Ishikawa (cell line): ENCODE data around the gene KRT71.

ENCODE experiments used
- CEBPB ChIP-seq: IDR thresholded peaks from 2 replicates; pipeline ENCODE4 v1.6.1; 2012
- CREB1 ChIP-seq: IDR thresholded peaks from 2 replicates; pipeline ENCODE4 v1.6.1; 2012; ENCODE audit warnings: low read depth
- EGR1 ChIP-seq: IDR thresholded peaks from 2 replicates; pipeline ENCODE4 v1.6.1; 2012
- EP300 ChIP-seq: IDR thresholded peaks from 2 replicates; pipeline ENCODE4 v1.6.1; 2012; ENCODE audit warnings: borderline replicate concordance
- FOXM1 ChIP-seq: IDR thresholded peaks from 2 replicates; pipeline ENCODE4 v1.6.1; 2012; ENCODE audit warnings: low read depth, borderline replicate concordance
- NFIC ChIP-seq: IDR thresholded peaks from 2 replicates; pipeline ENCODE4 v1.6.1; 2012
- RAD21 ChIP-seq: IDR thresholded peaks from 2 replicates; pipeline ENCODE4 v1.6.1; 2012; ENCODE audit warnings: low read depth
- TAF1 ChIP-seq: IDR thresholded peaks from 2 replicates; pipeline ENCODE4 v1.6.1; 2012; ENCODE audit warnings: low read depth, mild to moderate bottlenecking
- TCF12 ChIP-seq: IDR thresholded peaks from 2 replicates; pipeline ENCODE4 v1.6.1; 2012; ENCODE audit warnings: low read depth
- TEAD4 ChIP-seq: IDR thresholded peaks from 2 replicates; pipeline ENCODE4 v1.6.1; 2012
- YY1 ChIP-seq: IDR thresholded peaks from 2 replicates; pipeline ENCODE4 v1.6.1; 2012; ENCODE audit warnings: low read depth
- ZBTB7A ChIP-seq: IDR thresholded peaks from 2 replicates; pipeline ENCODE4 v1.6.1; 2012; ENCODE audit warnings: low read depth
- TF ChIP-seq, protein P1 (sequence below): IDR thresholded peaks from 2 replicates; pipeline ENCODE4 v1.6.1; 2012; ENCODE audit warnings: low read depth, mild to moderate bottlenecking
- TF ChIP-seq, protein P2 (sequence below): IDR thresholded peaks from 2 replicates; pipeline ENCODE4 v1.6.1; 2012
- TF ChIP-seq, protein P3 (sequence below): IDR thresholded peaks from 2 replicates; pipeline ENCODE4 v1.6.1; 2012

The KRT71 gene

DNA sequence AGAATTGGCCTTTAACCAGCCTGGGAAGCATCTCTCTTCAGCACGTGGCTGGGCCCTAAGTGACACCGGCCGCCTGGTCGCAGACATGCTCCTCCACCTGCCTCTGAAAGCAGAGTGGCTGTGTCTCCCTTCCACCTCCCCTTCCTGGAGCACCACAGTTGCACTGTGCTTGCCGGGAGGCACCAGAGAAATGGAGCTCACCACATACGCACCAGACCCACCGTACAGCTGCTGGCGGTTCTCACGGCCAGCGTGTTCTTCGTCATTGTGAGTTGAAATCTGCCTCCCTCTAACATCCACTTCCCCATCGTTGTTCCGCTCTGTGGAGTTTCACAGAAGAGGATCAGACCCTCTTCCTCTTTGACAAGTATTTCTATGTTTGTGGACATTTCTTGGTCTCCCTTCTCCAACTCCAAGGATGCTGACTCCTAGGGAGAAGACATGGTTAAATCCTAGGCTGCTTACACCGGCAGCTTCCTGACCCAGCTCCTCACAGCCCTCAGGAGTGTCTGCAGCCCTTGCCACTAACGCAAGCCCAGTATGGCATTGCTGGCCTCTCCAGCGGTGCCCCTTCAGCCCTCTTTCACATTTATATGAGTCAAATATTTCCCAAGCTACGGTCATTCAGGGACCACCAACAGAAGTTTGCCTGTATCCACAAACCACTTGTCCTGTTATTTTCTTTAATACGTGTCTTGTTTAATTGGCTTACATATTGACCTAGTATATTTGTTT, 21.2 kb downstream of the KRT71 start:
- no peak for TF ChIP-seq CEBPB
- no peak for TF ChIP-seq EP300
- TF ChIP-seq RAD21 = no peak
- no peak for TF ChIP-seq TEAD4
- TF ChIP-seq, protein P1, sequence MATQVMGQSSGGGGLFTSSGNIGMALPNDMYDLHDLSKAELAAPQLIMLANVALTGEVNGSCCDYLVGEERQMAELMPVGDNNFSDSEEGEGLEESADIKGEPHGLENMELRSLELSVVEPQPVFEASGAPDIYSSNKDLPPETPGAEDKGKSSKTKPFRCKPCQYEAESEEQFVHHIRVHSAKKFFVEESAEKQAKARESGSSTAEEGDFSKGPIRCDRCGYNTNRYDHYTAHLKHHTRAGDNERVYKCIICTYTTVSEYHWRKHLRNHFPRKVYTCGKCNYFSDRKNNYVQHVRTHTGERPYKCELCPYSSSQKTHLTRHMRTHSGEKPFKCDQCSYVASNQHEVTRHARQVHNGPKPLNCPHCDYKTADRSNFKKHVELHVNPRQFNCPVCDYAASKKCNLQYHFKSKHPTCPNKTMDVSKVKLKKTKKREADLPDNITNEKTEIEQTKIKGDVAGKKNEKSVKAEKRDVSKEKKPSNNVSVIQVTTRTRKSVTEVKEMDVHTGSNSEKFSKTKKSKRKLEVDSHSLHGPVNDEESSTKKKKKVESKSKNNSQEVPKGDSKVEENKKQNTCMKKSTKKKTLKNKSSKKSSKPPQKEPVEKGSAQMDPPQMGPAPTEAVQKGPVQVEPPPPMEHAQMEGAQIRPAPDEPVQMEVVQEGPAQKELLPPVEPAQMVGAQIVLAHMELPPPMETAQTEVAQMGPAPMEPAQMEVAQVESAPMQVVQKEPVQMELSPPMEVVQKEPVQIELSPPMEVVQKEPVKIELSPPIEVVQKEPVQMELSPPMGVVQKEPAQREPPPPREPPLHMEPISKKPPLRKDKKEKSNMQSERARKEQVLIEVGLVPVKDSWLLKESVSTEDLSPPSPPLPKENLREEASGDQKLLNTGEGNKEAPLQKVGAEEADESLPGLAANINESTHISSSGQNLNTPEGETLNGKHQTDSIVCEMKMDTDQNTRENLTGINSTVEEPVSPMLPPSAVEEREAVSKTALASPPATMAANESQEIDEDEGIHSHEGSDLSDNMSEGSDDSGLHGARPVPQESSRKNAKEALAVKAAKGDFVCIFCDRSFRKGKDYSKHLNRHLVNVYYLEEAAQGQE = no peak
- TF ChIP-seq TCF12 = no peak
- no peak for TF ChIP-seq YY1
- TF ChIP-seq NFIC = no peak
- TF ChIP-seq, protein P2, sequence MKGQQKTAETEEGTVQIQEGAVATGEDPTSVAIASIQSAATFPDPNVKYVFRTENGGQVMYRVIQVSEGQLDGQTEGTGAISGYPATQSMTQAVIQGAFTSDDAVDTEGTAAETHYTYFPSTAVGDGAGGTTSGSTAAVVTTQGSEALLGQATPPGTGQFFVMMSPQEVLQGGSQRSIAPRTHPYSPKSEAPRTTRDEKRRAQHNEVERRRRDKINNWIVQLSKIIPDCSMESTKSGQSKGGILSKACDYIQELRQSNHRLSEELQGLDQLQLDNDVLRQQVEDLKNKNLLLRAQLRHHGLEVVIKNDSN = no peak
- no peak for TF ChIP-seq EGR1
- TF ChIP-seq FOXM1 = no peak
- TF ChIP-seq, protein P3, sequence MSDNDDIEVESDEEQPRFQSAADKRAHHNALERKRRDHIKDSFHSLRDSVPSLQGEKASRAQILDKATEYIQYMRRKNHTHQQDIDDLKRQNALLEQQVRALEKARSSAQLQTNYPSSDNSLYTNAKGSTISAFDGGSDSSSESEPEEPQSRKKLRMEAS = no peak

DNA sequence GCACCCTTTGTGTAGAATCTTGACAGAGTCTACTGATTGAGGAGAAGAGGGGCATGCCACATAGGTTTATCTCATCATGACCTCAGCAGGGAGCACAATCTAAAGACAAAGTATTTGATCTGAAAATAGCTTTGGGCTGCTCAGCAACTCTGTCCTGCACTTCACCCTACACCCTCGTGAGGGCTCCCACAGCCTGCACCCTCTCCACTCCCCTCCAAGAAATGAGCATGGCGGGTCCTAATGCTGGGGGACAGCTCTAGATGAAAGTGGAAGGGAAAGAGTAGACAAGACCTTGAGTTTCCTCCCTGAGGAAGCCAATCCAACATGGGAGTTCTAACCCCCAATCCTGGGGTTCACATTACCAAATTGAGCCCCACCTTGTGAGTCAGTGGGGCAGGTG, 22.0 kb downstream of the KRT71 start:
- TF ChIP-seq, protein P3 = no peak
- no peak for TF ChIP-seq EP300
- no peak for TF ChIP-seq TAF1
- no peak for TF ChIP-seq YY1
- TF ChIP-seq CEBPB = no peak
- TF ChIP-seq TCF12 = no peak
- no peak for TF ChIP-seq TEAD4
- TF ChIP-seq, protein P2 = no peak
- no peak for TF ChIP-seq RAD21
- TF ChIP-seq ZBTB7A = no peak
- no peak for TF ChIP-seq CREB1

DNA sequence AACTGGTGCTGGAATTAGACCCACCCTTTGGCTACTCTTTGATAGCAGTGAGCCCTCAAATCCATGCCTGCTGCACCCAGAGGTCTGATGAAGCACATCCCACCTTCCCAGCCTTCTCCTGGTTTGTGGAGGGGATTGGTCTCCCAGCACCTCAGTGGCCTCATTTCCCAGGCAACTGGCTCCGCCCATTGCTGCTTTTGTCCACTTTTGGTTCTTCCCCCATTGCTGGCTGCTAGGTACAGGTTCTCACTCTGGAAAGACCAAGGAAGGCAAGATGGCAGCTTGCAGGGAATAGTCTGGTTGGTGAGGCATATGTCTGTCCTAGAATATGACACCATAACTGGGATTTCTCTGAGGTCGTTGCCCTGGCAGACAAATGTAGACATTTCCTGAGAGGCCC, 22.6 kb downstream of the KRT71 start:
- peak; percentile 42; the same call in 1 of the 2 replicates for TF ChIP-seq YY1
- TF ChIP-seq RAD21 = no peak

DNA sequence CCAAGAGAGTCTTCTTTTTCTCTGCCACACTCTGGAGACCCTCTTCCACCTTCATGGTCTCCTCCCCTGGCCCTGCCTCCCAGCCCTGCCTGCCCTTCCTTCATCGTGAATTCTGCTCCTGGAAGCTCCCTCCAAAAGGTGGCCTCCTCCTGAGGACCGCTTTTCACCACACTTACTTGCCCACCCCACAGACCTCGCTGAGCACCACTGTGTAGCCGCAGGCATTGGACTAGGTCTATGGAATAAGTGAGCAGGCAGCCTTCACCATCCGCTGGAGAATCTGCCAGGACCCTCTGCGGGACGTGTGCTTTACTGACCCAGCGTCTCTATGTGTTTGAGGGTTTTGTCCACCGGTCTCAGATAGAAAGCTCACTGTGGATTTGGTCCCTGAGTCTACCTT, 23.1 kb downstream of the KRT71 start:
- TF ChIP-seq CREB1 = no peak
- no peak for TF ChIP-seq FOXM1
- TF ChIP-seq ZBTB7A = no peak
- no peak for TF ChIP-seq YY1
- TF ChIP-seq, protein P2 = no peak
- TF ChIP-seq TCF12 = no peak
- TF ChIP-seq NFIC = no peak
- TF ChIP-seq EGR1 = no peak
- TF ChIP-seq EP300 = no peak
- TF ChIP-seq RAD21 = no peak
- no peak for TF ChIP-seq TEAD4

DNA sequence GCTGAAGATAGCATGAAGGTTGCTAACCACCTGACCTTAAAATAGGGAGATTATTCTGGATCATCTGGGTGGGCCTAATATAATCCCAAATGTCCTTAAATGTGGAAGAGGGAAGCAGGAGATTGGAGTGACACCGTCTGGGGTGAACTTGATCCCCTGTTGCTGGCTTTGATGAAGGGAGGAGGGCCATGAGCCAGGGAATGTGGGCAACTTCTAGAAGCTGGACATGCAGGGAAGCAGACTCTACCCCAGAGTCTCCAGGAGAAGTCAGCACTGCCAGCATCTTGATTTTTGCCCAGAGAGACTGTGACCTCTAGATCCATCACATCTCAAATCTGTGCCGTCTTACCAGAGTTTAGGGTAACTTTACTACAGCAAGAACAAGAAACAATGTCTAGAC, 23.5 kb downstream of the KRT71 start:
- no peak for TF ChIP-seq FOXM1
- TF ChIP-seq, protein P1 = no peak
- no peak for TF ChIP-seq EGR1
- TF ChIP-seq YY1 = no peak

DNA sequence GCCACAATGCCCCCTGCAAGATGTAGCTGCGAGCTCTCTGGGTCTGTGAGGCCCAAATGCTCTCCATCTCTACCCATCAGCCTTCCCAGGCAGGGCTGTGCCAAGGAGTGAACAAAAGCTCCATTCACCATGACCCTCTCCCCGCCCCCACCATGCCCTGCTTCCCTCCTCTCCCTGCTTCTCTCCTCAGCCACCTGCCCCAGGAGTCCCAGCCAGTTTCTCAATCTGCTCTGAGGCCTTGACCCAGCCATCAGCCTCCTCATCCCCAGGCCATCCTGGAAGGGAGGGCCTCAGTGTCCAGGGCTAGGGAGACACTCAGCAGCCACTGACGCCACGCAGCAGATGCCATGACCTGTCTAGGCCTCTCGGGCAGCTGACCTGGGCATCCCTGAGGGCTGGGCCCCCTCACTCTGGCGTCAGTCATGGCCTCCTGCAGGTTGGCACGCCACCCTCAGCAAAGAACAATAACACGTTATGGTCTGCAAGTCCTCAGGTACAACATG, 24.3 kb downstream of the KRT71 start:
- peak; percentile 99 for TF ChIP-seq NFIC
- TF ChIP-seq ZBTB7A = peak; percentile 66; the same call in 1 of the 2 replicates
- TF ChIP-seq RAD21 = peak; percentile 27; the same call in 1 of the 2 replicates
- no peak for TF ChIP-seq EGR1
- TF ChIP-seq YY1 = peak; percentile 81
- TF ChIP-seq, protein P3 = peak; percentile 85
- 0 out of 2 replicates have a peak, but pooled peaks have one; percentile 44 for TF ChIP-seq CREB1
- peak; percentile 99 for TF ChIP-seq EP300
- peak; percentile 87 for TF ChIP-seq TEAD4
- peak; percentile 38; the same call in 1 of the 2 replicates for TF ChIP-seq CEBPB
- no peak for TF ChIP-seq TAF1
- peak; percentile 98 for TF ChIP-seq TCF12
- TF ChIP-seq, protein P2 = peak; percentile 60
- TF ChIP-seq FOXM1 = peak; percentile 92
- TF ChIP-seq, protein P1 = no peak; the same call in 1 of the 2 replicates
